ENCODE data around the gene PALMD. TPM values are rescaled to one million over a fixed set of nuclear protein-coding genes. Genes with fewer than 3 reads are reported as not detected.

PALMD gene
- total RNA-seq, 1 experiment from 2014 or later, result 0.05 TPM

GRCh38 chr1:99622702-99623347 is 23.1 kb upstream of the PALMD start:
- Histone ChIP-seq H3K27ac (ENCODE audit: low read length) (no peak overlapping the region), H3K9me3 (ENCODE audit: control insufficient read depth, insufficient read depth, low read depth, low read length) (no peaks in the 10 kb centered on the region), H3K4me1 (ENCODE audit: control insufficient read depth, insufficient read depth, low read length) (no peaks in the 10 kb centered on the region), H3K27me3 (ENCODE audit: control insufficient read depth, insufficient read depth, low read length) (no peaks in the 10 kb centered on the region), H3K36me3 (ENCODE audit: control insufficient read depth, insufficient read depth, low read length) (no peaks in the 10 kb centered on the region), H3K4me3 (ENCODE audit: low read depth in 2 of 2, low read length in 2 of 2) (no peak overlapping the region)
- ChIA-PET CTCF (no interaction called here), POLR2A (no interaction called here)
- intact Hi-C loops (cut with micrococcal nuclease; ENCODE audit: unreplicated experiment), result no loop called here
- ATAC-seq (no peak), DNase-seq (ENCODE audit: low read depth, low spot score) (no peak)
- TF ChIP-seq POLR2AphosphoS5 (IDR thresholded peaks at IDR 0.05; ENCODE audit: low read depth, low read length) (no peak), TCF7L2 (IDR thresholded peaks at IDR 0.05; ENCODE audit: low read depth, low read length) (no peak), SIN3A (IDR thresholded peaks at IDR 0.05; ENCODE audit: borderline replicate concordance, insufficient read depth, low read depth, low read length) (no peak), CTCF (IDR thresholded peaks at IDR 0.05) (no peak)
- TF ChIP-seq, protein P1, sequence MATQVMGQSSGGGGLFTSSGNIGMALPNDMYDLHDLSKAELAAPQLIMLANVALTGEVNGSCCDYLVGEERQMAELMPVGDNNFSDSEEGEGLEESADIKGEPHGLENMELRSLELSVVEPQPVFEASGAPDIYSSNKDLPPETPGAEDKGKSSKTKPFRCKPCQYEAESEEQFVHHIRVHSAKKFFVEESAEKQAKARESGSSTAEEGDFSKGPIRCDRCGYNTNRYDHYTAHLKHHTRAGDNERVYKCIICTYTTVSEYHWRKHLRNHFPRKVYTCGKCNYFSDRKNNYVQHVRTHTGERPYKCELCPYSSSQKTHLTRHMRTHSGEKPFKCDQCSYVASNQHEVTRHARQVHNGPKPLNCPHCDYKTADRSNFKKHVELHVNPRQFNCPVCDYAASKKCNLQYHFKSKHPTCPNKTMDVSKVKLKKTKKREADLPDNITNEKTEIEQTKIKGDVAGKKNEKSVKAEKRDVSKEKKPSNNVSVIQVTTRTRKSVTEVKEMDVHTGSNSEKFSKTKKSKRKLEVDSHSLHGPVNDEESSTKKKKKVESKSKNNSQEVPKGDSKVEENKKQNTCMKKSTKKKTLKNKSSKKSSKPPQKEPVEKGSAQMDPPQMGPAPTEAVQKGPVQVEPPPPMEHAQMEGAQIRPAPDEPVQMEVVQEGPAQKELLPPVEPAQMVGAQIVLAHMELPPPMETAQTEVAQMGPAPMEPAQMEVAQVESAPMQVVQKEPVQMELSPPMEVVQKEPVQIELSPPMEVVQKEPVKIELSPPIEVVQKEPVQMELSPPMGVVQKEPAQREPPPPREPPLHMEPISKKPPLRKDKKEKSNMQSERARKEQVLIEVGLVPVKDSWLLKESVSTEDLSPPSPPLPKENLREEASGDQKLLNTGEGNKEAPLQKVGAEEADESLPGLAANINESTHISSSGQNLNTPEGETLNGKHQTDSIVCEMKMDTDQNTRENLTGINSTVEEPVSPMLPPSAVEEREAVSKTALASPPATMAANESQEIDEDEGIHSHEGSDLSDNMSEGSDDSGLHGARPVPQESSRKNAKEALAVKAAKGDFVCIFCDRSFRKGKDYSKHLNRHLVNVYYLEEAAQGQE (IDR thresholded peaks at IDR 0.05; ENCODE audit: insufficient read depth in 1 of 2, low read depth in 2 of 2, low read length in 1 of 2), result no peak
- in situ Hi-C loops (cut with HindIII; ENCODE audit: low pct_unique_long_range_greater_than_20kb, low sequenced_read_pairs), result no loop called here
- no TSS peak for BruUV-seq (replicated peaks)

- Histone ChIP-seq H3K27ac (ENCODE audit: low read length) (no peak overlapping the region), H3K4me3 (ENCODE audit: low read depth in 2 of 2, low read length in 2 of 2) (no peak overlapping the region), H3K36me3 (ENCODE audit: control insufficient read depth, insufficient read depth, low read length) (no peaks in the 10 kb centered on the region), H3K9me3 (ENCODE audit: control insufficient read depth, insufficient read depth, low read depth, low read length) (no peaks in the 10 kb centered on the region), H3K27me3 (ENCODE audit: control insufficient read depth, insufficient read depth, low read length) (no peaks in the 10 kb centered on the region), H3K4me1 (ENCODE audit: control insufficient read depth, insufficient read depth, low read length) (no peaks in the 10 kb centered on the region)
- intact Hi-C loops (cut with micrococcal nuclease; ENCODE audit: unreplicated experiment), result no loop called here
- in situ Hi-C loops (cut with HindIII; ENCODE audit: low pct_unique_long_range_greater_than_20kb, low sequenced_read_pairs), result no loop called here
- ChIA-PET CTCF (no interaction called here), POLR2A (no interaction called here)
- no peak for ATAC-seq
- no peak for TF ChIP-seq SIN3A (IDR thresholded peaks at IDR 0.05; ENCODE audit: borderline replicate concordance, insufficient read depth, low read depth, low read length)
- no peak for TF ChIP-seq CTCF (IDR thresholded peaks at IDR 0.05)
- no peak for DNase-seq (ENCODE audit: low read depth, low spot score)
- no TSS peak for BruUV-seq (replicated peaks)
These were observed 22.4 kb upstream of the PALMD start for GRCh38 chr1:99623554-99623953.

Measured in Panc1 (cell line).